HL-60 (cell line): ENCODE results near the gene OR7C1.
"Not testable (repeated sequence)": the region's sequence is repeated elsewhere in the genome, so short reads cannot be mapped to it uniquely, and the experiment has no call there.

Experiments used
- DNase-seq, 2 experiments: peaks; one replicate each; pipeline ENCODE4 v3.0.0-alpha.2; 2010 to 2020; ENCODE audit warnings: low read depth in 1 of 2, low spot score in 1 of 2
- H3K27ac ChIP-seq: fragments of 250-450 bp; sonication (Bioruptor Pico); replicated peaks from 2 replicates; pipeline ENCODE4 v1.5.1; 2020; ENCODE audit warnings: mild to moderate bottlenecking, moderate library complexity
- H3K27me3 ChIP-seq: fragments of 250-450 bp; sonication (Bioruptor Pico); 2 replicates; pipeline ENCODE4 v1.5.1; 2021; ENCODE audit warnings: mild to moderate bottlenecking, moderate library complexity; ENCODE audit not compliant: insufficient read depth, poor library complexity, severe bottlenecking
- H3K4me3 ChIP-seq: replicated peaks from 2 replicates; pipeline ENCODE4 v1.5.1; 2011; ENCODE audit warnings: mild to moderate bottlenecking, control low read depth, low read length; ENCODE audit not compliant: insufficient read depth
- GABPA ChIP-seq: IDR thresholded peaks from 2 replicates; pipeline ENCODE4 v1.6.1; 2012; ENCODE audit warnings: low read depth
- POLR2AphosphoS5 ChIP-seq: IDR thresholded peaks from 2 replicates; pipeline ENCODE4 v1.6.1; 2012; ENCODE audit warnings: low read depth
- SPI1 ChIP-seq: IDR thresholded peaks from 2 replicates; pipeline ENCODE4 v1.6.1; 2012; ENCODE audit warnings: low read depth, mild to moderate bottlenecking, borderline replicate concordance
- TF ChIP-seq, protein P1 (sequence below): IDR thresholded peaks from one replicate; pipeline ENCODE4 v1.5.1; 2011; ENCODE audit warnings: low read length, control low read depth, inconsistent platforms; ENCODE audit not compliant: insufficient read depth
- TF ChIP-seq, protein P2 (sequence below): IDR thresholded peaks from 2 replicates; pipeline ENCODE4 v1.6.1; 2012; ENCODE audit warnings: low read depth; ENCODE audit not compliant: insufficient replicate concordance

OR7C1 gene

DNA sequence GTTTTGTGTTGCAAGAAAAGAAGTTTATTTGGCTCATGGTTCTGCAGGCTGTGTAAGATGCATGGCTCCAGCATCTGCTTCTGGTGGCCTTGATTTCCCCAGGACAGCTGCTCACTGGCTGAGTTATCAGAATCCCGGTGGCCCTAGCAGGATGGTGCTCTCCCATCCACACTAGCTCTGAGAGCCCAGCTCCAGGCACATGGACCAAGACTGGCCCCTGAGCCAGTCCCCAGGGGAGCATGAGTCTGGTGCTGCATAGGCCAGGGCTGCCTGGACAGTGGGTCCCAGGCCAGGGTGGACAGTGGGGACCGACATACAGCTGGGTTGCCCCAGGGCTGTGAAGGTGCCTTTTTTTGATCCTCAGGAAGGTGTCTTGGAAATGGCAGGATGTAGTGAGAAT lies 67.0 kb downstream of the OR7C1 start:
- no peak for DNase-seq
- Histone ChIP-seq H3K27me3 (no peaks in the 10 kb centered on the region), H3K4me3 (no peak overlapping the region), H3K27ac (no peak overlapping the region)
- TF ChIP-seq GABPA, result no peak
- TF ChIP-seq, protein P1, sequence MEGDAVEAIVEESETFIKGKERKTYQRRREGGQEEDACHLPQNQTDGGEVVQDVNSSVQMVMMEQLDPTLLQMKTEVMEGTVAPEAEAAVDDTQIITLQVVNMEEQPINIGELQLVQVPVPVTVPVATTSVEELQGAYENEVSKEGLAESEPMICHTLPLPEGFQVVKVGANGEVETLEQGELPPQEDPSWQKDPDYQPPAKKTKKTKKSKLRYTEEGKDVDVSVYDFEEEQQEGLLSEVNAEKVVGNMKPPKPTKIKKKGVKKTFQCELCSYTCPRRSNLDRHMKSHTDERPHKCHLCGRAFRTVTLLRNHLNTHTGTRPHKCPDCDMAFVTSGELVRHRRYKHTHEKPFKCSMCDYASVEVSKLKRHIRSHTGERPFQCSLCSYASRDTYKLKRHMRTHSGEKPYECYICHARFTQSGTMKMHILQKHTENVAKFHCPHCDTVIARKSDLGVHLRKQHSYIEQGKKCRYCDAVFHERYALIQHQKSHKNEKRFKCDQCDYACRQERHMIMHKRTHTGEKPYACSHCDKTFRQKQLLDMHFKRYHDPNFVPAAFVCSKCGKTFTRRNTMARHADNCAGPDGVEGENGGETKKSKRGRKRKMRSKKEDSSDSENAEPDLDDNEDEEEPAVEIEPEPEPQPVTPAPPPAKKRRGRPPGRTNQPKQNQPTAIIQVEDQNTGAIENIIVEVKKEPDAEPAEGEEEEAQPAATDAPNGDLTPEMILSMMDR, result no peak

DNA sequence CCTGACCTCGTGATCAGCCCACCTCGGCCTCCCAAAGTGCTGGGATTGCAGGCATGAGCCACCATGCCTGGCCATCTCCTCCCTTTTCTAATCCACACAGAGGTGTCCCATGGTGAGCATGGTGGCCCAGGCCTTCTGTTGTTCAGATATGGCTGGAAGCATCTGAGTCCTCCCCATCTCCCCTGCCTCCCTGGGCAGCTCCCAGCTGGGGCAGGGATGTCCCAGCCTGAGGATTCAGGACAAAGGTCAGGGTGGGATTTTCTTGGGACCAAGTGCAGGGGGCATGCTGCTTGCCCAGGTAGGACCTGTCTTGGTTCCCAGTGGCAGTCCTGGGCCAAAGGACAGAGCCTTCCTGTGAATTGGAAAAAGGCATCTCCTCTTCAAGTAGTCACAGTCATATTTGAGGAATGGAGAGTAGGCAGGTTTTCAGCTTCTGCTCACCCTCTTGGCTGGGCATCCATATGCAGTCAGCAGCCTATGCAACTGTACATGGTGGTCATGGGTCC lies 67.5 kb downstream of the OR7C1 start:
- DNase-seq, result no peak
- TF ChIP-seq SPI1 (no peak), POLR2AphosphoS5 (no peak; the same call in 1 of the 2 replicates), GABPA (no peak)
- TF ChIP-seq, protein P1, result no peak
- TF ChIP-seq, protein P2, sequence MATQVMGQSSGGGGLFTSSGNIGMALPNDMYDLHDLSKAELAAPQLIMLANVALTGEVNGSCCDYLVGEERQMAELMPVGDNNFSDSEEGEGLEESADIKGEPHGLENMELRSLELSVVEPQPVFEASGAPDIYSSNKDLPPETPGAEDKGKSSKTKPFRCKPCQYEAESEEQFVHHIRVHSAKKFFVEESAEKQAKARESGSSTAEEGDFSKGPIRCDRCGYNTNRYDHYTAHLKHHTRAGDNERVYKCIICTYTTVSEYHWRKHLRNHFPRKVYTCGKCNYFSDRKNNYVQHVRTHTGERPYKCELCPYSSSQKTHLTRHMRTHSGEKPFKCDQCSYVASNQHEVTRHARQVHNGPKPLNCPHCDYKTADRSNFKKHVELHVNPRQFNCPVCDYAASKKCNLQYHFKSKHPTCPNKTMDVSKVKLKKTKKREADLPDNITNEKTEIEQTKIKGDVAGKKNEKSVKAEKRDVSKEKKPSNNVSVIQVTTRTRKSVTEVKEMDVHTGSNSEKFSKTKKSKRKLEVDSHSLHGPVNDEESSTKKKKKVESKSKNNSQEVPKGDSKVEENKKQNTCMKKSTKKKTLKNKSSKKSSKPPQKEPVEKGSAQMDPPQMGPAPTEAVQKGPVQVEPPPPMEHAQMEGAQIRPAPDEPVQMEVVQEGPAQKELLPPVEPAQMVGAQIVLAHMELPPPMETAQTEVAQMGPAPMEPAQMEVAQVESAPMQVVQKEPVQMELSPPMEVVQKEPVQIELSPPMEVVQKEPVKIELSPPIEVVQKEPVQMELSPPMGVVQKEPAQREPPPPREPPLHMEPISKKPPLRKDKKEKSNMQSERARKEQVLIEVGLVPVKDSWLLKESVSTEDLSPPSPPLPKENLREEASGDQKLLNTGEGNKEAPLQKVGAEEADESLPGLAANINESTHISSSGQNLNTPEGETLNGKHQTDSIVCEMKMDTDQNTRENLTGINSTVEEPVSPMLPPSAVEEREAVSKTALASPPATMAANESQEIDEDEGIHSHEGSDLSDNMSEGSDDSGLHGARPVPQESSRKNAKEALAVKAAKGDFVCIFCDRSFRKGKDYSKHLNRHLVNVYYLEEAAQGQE, result no peak
- Histone ChIP-seq H3K27ac (no peak overlapping the region), H3K27me3 (no peaks in the 10 kb centered on the region), H3K4me3 (no peak overlapping the region)

DNA sequence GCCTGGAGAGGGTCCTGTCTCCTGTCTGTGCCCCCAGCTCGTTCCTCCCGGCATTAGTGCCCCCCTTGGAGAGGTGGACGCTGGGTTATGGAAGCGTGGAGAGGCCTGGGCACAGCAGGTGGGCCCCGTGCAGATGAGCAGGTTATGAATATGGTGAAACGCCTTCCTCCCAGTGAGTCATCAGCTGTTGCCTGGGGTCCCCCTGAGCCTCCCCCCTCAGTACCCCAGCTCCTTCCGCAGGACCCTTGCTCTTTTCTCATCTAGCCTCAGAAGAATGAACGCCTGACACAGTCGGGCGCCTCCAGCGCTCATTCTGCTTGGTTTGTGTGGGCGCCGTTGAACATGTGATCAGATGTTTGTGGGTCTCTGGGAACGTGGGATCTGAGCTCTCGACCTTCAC lies 69.1 kb downstream of the OR7C1 start:
- not testable (repeated sequence) for H3K27ac ChIP-seq, H3K27me3 ChIP-seq, H3K4me3 ChIP-seq, DNase-seq

DNA sequence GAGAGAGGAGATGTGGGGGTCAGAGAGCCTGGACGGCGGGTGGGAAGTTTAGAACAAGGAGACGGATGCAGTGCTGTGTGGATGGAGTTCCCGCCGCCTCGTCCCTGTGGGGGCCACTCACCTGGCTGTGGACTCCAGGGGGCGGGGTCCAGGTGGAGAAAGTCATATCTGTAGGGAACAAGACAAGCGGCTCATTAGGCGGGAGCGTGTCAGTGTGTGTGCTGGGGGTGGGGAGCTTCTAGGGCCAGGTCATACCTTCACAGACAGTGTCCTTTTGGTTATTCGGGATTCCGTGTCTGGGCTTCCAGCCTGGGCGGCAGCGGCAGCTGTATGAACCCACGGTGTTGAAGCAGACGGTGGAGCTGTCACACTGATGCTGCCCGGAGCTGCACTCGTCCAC lies 69.6 kb downstream of the OR7C1 start:
- H3K27me3 ChIP-seq, DNase-seq, H3K27ac ChIP-seq, H3K4me3 ChIP-seq: not testable (repeated sequence)

DNA sequence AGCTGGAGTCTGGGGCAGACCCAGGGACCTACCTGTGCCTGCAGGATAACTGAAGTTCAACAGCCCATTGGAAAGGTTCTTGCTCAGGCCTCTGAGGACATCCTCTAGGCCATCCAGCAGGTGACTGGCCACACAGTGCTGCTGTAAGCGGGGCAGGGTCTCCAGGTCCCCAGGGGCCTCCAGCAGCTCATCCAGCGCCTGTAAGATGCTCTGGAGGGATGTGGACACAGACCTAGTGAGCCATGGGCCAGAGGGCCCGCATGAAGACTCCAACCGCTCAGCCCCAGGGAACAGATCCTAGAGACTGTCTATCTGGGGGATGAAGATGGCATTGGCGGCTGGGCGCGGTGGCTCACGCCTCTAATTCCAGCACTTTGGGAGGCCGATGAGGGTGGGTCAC lies 70.6 kb downstream of the OR7C1 start:
- DNase-seq, result no peak
- Histone ChIP-seq H3K27ac (no peak overlapping the region), H3K27me3 (no peaks in the 10 kb centered on the region), H3K4me3 (no peak overlapping the region)
- no peak for TF ChIP-seq GABPA
- TF ChIP-seq POLR2AphosphoS5, result no peak
- no peak for TF ChIP-seq SPI1
- TF ChIP-seq, protein P2, result no peak
- TF ChIP-seq, protein P1, result no peak
